SK-N-DZ (cell line): ENCODE results near the gene EXOSC7.

ENCODE experiments used
- DNase-seq: peaks from one replicate; pipeline ENCODE4 v3.0.0-alpha.2; 2015; ENCODE audit warnings: low spot score

Gene EXOSC7

DNA sequence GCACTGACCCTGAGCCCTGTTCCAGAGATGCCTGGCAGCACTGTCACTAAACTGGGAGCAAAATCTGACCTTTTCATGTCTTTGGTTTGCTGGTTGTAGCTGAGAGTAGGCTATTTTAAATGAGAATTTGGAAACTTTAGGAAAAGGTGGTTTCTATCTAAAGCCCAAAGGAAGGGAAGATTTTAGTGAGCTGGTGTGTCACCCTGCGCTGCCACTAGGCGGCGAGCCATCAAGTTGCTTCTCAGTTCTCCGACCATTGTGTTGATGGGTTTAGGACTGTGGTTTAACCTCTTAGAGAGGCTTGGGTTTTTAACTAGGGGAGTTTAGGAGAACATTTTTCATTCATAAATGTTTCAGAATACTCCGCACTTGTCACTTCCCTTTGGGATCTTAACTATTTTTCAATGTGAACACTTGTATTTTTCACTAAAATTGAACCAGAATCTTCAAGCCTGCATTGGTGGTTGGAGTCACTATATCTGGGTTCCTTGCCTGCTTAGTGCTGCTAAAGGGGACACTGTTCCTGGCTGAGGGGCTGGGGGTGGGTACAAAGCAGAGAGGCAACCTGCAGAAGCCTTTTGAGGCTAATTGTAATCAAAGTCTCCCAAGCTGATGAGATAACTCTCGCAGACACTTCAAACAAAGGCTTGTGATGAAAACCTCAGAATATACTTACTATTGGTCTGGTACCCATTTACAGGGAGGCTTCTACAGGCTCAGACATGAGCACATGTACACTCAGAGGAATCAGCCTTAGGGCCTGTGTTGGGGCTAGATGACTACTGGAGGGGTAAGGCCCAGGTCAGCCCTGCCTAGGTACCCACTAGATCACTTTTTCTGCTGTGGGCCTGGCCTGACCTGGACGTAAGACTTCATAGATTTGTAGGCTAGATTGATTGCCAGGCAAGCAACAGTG, 16.8 kb downstream of the EXOSC7 start:
- DNase-seq: no peak

DNA sequence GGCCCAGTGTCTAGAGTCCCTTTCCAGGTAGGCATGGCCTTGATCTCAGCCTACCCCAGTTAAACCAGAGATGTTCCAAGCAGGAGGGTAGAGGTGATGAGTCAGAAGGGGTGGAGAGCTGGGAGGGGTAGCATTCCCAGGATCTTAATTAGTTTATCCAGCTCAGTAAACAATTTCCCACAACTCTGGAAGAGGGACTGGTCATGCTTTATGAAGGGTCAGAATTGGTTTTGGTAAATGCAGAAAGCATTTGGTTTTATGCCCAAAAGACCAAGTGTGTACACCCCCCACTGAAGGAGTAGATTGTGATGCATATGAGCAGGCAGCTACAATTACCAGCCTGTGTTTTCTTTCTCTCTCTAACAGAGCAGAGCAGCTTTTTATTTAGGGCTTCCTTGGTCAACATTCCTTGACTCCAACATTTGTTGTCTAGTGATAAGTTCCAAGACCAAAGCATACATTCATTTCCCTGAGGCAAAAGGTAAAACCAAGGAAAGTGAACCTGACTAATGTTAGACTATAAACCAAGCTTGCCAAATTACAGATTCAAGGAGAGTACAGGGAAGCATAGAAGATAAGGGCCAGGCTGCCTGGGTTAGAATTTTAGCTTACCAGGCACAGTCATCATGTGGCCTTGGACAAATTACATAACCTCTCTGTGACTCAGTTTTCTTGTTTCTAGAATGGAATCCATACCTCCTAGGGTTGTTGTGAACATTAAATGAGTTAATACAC, 17.6 kb downstream of the EXOSC7 start:
- DNase-seq: no peak

DNA sequence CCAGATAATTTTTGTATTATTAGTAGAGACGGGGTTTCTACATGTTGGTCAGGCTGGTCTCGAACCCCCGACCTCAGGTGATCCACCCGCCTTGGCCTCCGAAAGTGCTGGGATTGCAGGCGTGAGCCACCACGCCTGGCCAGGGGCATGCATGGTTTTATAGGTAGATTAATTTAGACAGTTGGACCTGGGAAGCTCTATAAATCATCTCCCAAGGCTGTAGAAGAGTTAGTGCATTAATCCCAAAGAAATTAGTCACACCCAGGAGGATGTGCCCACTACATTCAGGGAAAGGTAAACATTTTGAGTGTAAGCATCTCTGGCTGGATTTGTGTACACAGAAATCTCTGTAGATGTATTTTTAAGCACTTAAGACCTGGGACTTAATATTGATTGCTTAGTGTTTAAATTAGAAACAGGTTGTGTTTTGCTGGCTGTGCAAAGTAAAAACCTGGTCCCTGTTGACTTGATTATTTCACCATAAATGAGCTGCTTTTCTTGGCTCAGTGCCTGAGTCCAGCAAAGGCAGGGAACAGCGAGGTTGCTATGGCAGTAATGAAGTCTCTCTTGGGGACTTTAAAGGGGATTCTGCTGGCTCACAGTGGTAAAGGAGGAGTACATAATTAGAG, 19.2 kb downstream of the EXOSC7 start:
- DNase-seq: no peak

GRCh38 chr3:44996556-44996969, 20.5 kb downstream of the EXOSC7 start:
- no peak for DNase-seq

DNA sequence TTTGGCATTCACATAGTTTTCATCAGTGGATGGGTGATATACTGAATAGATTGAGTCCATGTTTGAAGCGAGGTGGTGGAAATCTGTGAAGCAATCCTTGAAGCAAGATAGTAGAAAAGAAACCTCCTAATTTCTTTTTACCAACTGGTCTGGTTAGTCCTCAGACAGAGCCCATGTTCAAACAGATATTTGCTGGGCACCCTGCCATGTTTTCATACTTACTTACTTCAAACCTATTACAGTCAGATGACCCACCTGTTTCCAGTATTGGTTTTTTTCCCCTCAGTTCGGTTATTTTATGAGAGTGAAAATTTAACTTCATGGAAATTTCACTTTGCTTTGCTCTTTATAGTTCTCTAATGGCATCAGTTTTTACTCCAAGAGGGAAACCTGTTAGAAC, 23.7 kb downstream of the EXOSC7 start:
- no peak for DNase-seq

- no peak for DNase-seq
These were observed 24.8 kb downstream of the EXOSC7 start for GRCh38 chr3:45000823-45001222.

- DNase-seq: no peak
These were observed 25.7 kb downstream of the EXOSC7 start for GRCh38 chr3:45001738-45002137.

DNA sequence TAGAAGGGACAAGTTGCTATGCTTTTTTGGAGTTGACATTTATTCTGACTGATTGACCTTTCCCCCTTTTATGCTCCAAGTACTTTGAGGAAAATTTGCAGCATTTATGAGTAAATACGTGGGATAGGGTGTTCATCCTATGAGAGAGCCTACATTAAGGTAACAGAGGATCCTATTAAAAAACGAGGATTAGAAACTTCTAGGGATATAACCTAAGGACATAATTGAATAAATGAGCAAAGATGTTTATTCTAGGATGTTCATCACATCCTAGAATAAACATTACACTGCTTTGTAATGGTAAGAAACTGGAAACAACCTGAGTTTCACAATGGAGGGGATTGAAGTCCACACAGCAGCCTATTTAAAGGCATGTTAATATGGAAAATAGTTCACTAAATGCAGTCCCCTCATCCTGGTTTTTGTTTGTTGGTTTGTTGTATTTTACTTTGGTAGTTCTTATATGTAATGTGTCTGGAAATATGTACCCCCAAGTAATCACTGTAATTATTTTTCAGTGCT, 26.2 kb downstream of the EXOSC7 start:
- DNase-seq: no peak

DNA sequence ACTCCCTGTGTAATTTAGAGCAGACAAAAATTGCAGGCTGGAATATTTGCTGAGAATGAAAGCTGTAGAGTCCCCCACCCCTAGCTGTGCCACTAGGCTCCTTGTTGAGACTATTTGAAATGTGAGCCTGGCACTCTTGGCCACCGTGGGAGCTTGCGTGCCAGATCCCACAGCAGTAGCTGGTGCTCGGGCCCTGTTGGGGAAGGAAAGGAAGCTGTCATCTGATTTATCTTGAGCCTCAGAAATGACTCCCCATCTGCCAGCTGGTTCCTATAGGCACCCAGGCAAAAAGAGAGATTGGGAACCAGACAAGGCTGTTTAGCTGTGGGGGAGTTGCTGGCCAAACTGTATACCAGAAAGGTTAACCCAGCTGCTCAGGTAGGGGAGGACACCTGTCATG, 26.7 kb downstream of the EXOSC7 start:
- DNase-seq: no peak

DNA sequence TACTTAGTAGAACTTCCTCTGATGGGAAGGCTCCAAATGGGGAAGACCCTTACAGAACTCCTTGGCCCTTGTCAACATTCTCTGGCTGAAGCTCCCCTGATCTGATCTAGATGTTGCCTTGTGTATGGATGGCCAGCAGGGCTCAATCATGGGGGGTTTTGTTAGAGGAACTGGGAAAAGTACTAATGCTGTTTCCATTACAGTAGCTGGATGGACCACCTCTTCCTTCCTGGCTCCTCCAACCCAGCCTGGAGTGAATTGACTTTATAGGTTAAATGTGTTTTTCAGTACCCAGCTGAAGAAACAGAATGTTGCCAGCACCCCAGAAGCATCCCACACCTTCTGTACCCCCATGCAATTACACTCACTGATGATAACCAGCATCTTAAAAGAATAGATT, 27.4 kb downstream of the EXOSC7 start:
- no peak for DNase-seq

DNA sequence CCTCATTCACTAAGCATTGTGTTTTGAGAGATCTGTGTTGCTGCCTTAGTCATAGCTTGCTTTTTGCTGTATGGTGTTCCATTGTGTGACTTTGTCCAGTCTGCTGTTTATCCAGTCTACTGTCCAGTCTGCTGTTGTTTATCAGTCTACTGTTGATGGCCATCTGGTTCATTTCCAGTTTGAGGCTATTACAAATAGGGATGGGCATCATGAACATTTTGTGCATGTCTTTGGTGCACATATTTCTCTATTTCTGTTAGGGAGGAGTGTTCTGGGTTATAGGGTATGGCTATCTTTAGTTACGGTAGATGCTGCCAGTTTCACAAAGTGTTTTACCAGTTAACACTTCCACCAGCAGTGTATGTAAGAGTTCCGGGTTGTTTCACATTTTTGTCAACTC, 27.8 kb downstream of the EXOSC7 start:
- DNase-seq: no peak

- no peak for DNase-seq
These were observed 31.0 kb downstream of the EXOSC7 start for GRCh38 chr3:45007091-45007490.

DNA sequence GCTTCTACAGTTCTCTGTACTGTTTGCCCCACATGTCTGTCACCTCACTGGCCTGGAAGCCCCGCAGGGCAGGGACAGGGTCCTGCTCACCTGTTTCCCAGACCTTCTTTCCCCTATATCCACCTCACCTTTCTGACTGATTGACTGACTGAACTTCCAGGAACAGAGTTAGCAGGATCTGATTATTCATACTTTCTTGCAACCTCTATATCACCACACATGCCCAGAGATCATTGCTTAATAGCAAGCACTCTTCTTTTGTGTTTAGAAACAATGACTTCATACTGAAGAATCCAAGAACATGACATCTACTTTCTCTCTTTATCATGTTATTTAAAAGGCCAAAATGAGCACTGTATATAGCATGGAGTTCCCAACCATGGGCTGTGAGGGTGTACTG, 32.1 kb downstream of the EXOSC7 start:
- no peak for DNase-seq

DNA sequence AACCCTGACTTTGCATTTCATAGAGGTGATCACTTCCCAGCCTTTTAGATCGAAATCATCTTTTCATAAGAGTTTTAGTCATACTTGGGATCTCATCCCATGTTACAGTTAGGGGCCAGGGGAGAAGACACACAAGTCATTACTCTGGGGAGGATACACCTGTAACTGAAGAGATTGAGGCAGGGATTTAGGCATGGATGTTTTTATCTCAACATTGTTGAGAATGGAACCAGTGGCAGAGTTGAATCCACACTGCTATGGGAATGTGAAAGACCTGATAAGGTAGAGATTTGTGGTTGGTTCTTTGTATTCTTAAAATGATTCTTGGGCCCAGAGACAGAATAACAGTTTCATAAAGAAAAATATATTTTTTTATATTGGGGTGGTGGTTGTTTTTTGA, 33.8 kb downstream of the EXOSC7 start:
- no peak for DNase-seq

GRCh38 chr3:45010811-45011333, 34.8 kb downstream of the EXOSC7 start:
- no peak for DNase-seq

GRCh38 chr3:45011756-45012508, 35.9 kb downstream of the EXOSC7 start:
- no peak for DNase-seq

DNA sequence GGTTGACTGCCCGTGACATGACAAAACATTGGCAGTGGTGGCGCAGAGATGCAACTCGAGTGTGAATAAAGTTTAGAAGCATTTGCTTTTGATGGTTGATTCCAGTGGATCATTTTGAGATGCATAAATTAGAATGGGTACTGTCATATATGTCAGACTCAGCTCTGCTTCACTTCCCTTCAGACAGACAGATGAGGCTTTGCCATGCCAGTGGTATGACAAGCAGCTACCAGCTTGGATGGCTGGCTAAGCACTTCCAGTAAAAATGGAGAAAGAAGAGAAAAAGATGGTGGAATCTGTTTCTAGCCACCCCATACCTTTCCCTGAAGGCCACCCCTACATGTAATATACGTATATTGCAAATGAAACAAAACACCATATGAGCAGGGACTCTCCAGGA, 36.5 kb downstream of the EXOSC7 start:
- no peak for DNase-seq

GRCh38 chr3:45016916-45017315, 40.9 kb downstream of the EXOSC7 start:
- no peak for DNase-seq

DNA sequence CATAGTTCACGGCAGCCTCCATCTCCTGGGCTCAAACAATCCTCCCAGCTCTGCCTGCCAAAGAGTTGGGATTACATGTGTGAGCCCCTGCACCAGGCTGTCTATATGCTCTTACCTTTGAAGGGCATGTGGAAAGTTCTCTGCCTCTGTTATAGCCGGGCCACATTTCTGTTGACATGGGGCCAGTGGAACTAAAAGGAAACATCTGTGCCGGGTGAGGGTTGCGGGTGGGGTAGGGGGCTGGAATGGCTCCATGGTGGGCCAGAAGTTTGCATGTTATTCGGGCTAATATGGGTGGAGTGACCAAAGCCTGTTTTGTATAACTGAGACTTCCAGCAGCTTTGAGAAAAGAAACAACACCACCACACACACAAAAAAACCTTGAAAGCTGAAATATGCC, 41.8 kb downstream of the EXOSC7 start:
- DNase-seq: no peak

DNA sequence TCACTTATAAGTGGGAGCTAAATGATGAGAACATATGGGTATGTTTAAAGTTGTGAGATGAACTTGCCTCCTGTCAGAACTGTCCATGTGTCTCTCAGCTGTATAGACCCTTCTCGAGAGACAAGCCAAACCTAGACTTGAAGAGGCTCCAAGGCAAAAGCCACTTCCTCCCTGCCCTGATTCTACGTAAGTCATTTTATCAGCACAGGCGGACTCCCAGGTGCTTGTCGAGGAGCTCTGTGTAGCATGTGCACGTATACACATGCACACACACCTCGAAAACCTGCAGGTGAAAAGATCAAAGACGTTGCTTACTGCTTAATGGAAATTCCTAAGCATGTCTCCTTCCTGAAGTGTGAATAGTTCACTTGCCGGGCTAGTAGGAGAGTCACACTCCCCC, 44.5 kb downstream of the EXOSC7 start:
- no peak for DNase-seq
